Neural progenitor cell (in vitro differentiated cells): Measurements from ENCODE around the gene CCDC182. TPM values are rescaled to one million over a fixed set of nuclear protein-coding genes. Genes with fewer than 3 reads are reported as not detected.

Experiments
- DNase-seq: peaks from one replicate; pipeline ENCODE4 v3.0.0-alpha.2; 2016; ENCODE audit warnings: low spot score
- H2AFZ ChIP-seq: fragments of 200-600 bp; sonication (generic); replicated peaks from 2 replicates; pipeline ENCODE4 v1.6.1; 2016; ENCODE audit warnings: antibody characterized with exemption
- H3F3A ChIP-seq: fragments of 200-600 bp; sonication (generic); 2 replicates; pipeline ENCODE4 v1.6.1; 2016; ENCODE audit warnings: antibody characterized with exemption, low read depth
- H3K27ac ChIP-seq: fragments of 200-600 bp; sonication (generic); 2 replicates; pipeline ENCODE4 v1.5.1; 2016; ENCODE audit warnings: mild to moderate bottlenecking
- H3K27me3 ChIP-seq: fragments of 200-600 bp; sonication (generic); 2 replicates; pipeline ENCODE4 v1.6.1; 2016; ENCODE audit warnings: mild to moderate bottlenecking, moderate library complexity
- H3K36me3 ChIP-seq: fragments of 200-600 bp; sonication (generic); 2 replicates; pipeline ENCODE4 v1.5.1; 2016
- H3K4me1 ChIP-seq: fragments of 200-600 bp; sonication (generic); 2 replicates; pipeline ENCODE4 v1.6.1; 2016; ENCODE audit warnings: mixed run types
- H3K4me2 ChIP-seq: fragments of 200-600 bp; sonication (generic); 2 replicates; pipeline ENCODE4 v1.6.1; 2016
- H3K4me3 ChIP-seq: fragments of 200-600 bp; sonication (generic); 2 replicates; pipeline ENCODE4 v1.5.1; 2016
- H3K79me2 ChIP-seq: fragments of 200-600 bp; sonication (generic); 2 replicates; pipeline ENCODE4 v1.6.1; 2016; ENCODE audit warnings: low read depth
- H3K9ac ChIP-seq: fragments of 200-600 bp; sonication (generic); 2 replicates; pipeline ENCODE4 v1.6.1; 2016
- H3K9me3 ChIP-seq: fragments of 200-600 bp; sonication (generic); 2 replicates; pipeline ENCODE4 v1.5.1; 2016; ENCODE audit warnings: low read depth
- H4K20me1 ChIP-seq: fragments of 200-600 bp; sonication (generic); 2 replicates; pipeline ENCODE4 v1.6.1; 2016; ENCODE audit warnings: low read depth
- H3K27ac Mint-ChIP-seq: 3 replicates; pipeline ENCODE4 v1.8.0; 2021; ENCODE audit warnings: mixed read lengths
- H3K27me3 Mint-ChIP-seq: 2 replicates; pipeline ENCODE4 v1.8.0; 2022; ENCODE audit warnings: low read depth, mild to moderate bottlenecking, inconsistent platforms, moderate library complexity, mixed read lengths; ENCODE audit not compliant: insufficient read depth
- H3K36me3 Mint-ChIP-seq: 3 replicates; pipeline ENCODE4 v1.8.0; 2021; ENCODE audit warnings: mixed read lengths
- H3K4me1 Mint-ChIP-seq: 3 replicates; pipeline ENCODE4 v1.8.0; 2021; ENCODE audit warnings: mixed read lengths
- H3K4me3 Mint-ChIP-seq: 3 replicates; pipeline ENCODE4 v1.8.0; 2021; ENCODE audit warnings: mild to moderate bottlenecking, moderate library complexity, mixed read lengths
- H3K9me3 Mint-ChIP-seq: 3 replicates; pipeline ENCODE4 v1.8.0; 2020; ENCODE audit warnings: mixed read lengths
- EZH2 ChIP-seq: fragments of 200-600 bp; sonication (generic); IDR thresholded peaks from 2 replicates; pipeline ENCODE4 v1.6.1; 2017; ENCODE audit warnings: antibody characterized with exemption, mild to moderate bottlenecking, moderate library complexity
- EZH2phosphoT487 ChIP-seq: fragments of 200-600 bp; sonication (generic); IDR thresholded peaks from 2 replicates; pipeline ENCODE4 v1.6.1; 2017; ENCODE audit warnings: antibody characterized with exemption
- total RNA-seq: library from RNA; depleted of rRNA; stranded (reverse); fragments of >200 nt; gene quantifications from 2 replicates; pipeline ENCODE4 v1.2.3, GENCODE V29; 2015; ENCODE audit warnings: low replicate concordance
- TF ChIP-seq, protein P1 (sequence below): fragments of 200-600 bp; sonication (generic); IDR thresholded peaks from 2 replicates; pipeline ENCODE4 v1.5.1; 2017; ENCODE audit warnings: antibody characterized with exemption, mild to moderate bottlenecking

Gene CCDC182
- total RNA-seq, 1 donor from 2014 or later: not detected

DNA sequence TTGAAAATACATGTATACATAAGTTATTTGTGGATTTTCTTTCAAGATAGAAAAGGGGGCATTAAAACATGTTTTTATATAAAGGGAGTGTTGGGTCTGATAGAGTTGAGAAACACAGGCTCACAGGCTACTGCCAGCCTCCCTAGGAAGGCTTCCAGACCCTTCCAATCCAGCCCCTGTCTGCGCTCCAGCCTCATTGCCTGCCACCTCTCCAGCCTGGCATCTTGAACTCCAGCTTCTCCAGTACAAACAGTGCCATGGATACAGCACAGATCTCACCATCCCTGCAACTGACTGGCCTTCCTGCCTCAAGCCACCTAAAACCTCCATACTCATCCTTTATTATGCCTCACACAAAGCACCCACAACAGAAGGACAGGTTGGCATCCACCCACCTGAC is 40.7 kb downstream of the CCDC182 start:
- Histone ChIP-seq H3K4me3 (no peak overlapping the region), H3K36me3 (no peaks in the 10 kb centered on the region), H3K4me2 (no peak overlapping the region), H3F3A (peaks cover 21% of the 10 kb centered on the region), H3K4me1 (peaks cover 15% of the 10 kb centered on the region), H3K27me3 (peaks cover 6% of the 10 kb centered on the region), H3K9me3 (no peaks in the 10 kb centered on the region), H3K27ac (no peak overlapping the region), H3K9ac (no peak overlapping the region), H2AFZ (no peak overlapping the region), H4K20me1 (no peaks in the 10 kb centered on the region), H3K79me2 (no peaks in the 10 kb centered on the region)
- no peaks in the 10 kb centered on the region for H3K36me3 Mint-ChIP-seq
- H3K27ac Mint-ChIP-seq: no peak overlapping the region
- TF ChIP-seq, protein P1, sequence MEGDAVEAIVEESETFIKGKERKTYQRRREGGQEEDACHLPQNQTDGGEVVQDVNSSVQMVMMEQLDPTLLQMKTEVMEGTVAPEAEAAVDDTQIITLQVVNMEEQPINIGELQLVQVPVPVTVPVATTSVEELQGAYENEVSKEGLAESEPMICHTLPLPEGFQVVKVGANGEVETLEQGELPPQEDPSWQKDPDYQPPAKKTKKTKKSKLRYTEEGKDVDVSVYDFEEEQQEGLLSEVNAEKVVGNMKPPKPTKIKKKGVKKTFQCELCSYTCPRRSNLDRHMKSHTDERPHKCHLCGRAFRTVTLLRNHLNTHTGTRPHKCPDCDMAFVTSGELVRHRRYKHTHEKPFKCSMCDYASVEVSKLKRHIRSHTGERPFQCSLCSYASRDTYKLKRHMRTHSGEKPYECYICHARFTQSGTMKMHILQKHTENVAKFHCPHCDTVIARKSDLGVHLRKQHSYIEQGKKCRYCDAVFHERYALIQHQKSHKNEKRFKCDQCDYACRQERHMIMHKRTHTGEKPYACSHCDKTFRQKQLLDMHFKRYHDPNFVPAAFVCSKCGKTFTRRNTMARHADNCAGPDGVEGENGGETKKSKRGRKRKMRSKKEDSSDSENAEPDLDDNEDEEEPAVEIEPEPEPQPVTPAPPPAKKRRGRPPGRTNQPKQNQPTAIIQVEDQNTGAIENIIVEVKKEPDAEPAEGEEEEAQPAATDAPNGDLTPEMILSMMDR: no peak
- TF ChIP-seq EZH2phosphoT487 (no peak), EZH2 (no peak)
- H3K4me3 Mint-ChIP-seq: no peak overlapping the region
- no peak for DNase-seq
- H3K9me3 Mint-ChIP-seq: no peaks in the 10 kb centered on the region
- H3K27me3 Mint-ChIP-seq: peaks cover 8% of the 10 kb centered on the region
- peaks cover 44% of the 10 kb centered on the region for H3K4me1 Mint-ChIP-seq

DNA sequence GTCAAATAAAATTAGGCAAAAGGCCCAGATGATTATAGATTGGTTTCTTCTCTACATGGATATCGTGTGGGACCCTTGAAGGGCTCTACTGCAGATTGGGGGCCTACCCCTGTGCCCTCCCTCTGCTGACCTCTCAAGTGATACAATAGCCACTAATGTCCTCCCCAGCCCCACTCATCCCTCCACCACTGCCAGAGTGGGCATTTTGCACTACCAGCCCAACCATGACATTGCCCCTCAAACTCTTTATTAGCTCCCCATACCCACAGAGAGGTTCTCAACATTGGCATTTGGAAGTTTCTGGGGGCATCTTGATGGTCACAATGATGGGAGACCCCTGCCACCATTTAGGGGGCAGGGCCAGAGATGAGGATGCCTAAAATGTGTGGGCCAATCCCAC is 41.8 kb downstream of the CCDC182 start:
- Histone ChIP-seq H3K27me3 (peaks cover 6% of the 10 kb centered on the region), H3K27ac (no peak overlapping the region), H3K4me1 (peaks cover 15% of the 10 kb centered on the region), H4K20me1 (no peaks in the 10 kb centered on the region), H3K79me2 (no peaks in the 10 kb centered on the region), H2AFZ (no peak overlapping the region), H3F3A (peaks cover 12% of the 10 kb centered on the region), H3K36me3 (no peaks in the 10 kb centered on the region), H3K4me3 (no peak overlapping the region), H3K9ac (no peak overlapping the region), H3K9me3 (no peaks in the 10 kb centered on the region), H3K4me2 (no peak overlapping the region)
- no peak overlapping the region for H3K27ac Mint-ChIP-seq
- H3K9me3 Mint-ChIP-seq: no peaks in the 10 kb centered on the region
- peaks cover 8% of the 10 kb centered on the region for H3K27me3 Mint-ChIP-seq
- H3K4me1 Mint-ChIP-seq: peaks cover 41% of the 10 kb centered on the region
- TF ChIP-seq EZH2 (no peak), EZH2phosphoT487 (no peak)
- TF ChIP-seq, protein P1: no peak
- H3K36me3 Mint-ChIP-seq: no peaks in the 10 kb centered on the region
- no peak for DNase-seq
- no peak overlapping the region for H3K4me3 Mint-ChIP-seq

DNA sequence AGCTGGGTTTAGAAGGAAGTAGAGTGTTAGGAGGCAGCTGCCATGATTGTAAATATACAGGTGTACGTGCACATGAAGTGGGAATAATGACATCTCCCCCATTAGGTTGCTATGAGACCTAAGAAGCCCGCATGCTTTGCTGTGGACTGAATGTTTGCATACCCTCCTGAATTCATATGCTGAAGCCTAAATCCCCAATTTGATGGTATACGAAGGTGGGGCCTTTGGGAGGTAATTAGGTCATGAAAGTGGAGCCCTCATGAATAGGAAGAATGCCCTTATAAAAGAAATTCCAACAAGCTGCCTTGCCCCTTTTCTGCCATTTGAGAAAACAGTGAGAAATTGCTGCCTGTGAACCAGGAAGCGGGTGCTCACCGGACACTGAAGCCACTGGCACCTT is 44.0 kb downstream of the CCDC182 start:
- Histone ChIP-seq H3K27ac (no peak overlapping the region), H3K9ac (no peak overlapping the region), H3F3A (no peaks in the 10 kb centered on the region), H3K4me3 (no peak overlapping the region), H3K36me3 (no peaks in the 10 kb centered on the region), H3K4me2 (no peak overlapping the region), H4K20me1 (no peaks in the 10 kb centered on the region), H3K27me3 (peaks cover 3% of the 10 kb centered on the region), H3K9me3 (no peaks in the 10 kb centered on the region), H2AFZ (no peak overlapping the region), H3K4me1 (peaks cover 8% of the 10 kb centered on the region), H3K79me2 (no peaks in the 10 kb centered on the region)
- Mint-ChIP-seq H3K4me1 (peaks cover 19% of the 10 kb centered on the region), H3K27ac (no peak overlapping the region), H3K27me3 (peaks cover 2% of the 10 kb centered on the region), H3K4me3 (no peak overlapping the region), H3K36me3 (no peaks in the 10 kb centered on the region), H3K9me3 (no peaks in the 10 kb centered on the region)
- DNase-seq: no peak
- TF ChIP-seq EZH2 (no peak), EZH2phosphoT487 (no peak)
- TF ChIP-seq, protein P1: no peak
